Gastrocnemius medialis (tissue), 4 donors: ENCODE data around the gene RNGTT.

Source experiments
- CTCF ChIP-seq, 5 experiments: fragments of 450-650 bp in 3 of 5; fragments of 200-600 bp in 2 of 5; sonication (generic) in 2 of 5; IDR thresholded peaks in 4 of 5; conservative IDR thresholded peaks in 1 of 5; 1 replicate in 4 of 5; 2 replicates in 1 of 5; pipeline ENCODE4 v1.5.1; 2016 to 2019; ENCODE audit warnings: antibody characterized with exemption in 5 of 5, mild to moderate bottlenecking in 3 of 5, moderate library complexity in 3 of 5
- POLR2A ChIP-seq, 2 donors: fragments of 450-650 bp; IDR thresholded peaks; one replicate each; pipeline ENCODE4 v1.6.1; 2017; ENCODE audit warnings: antibody characterized with exemption in 2 of 2, mild to moderate bottlenecking in 2 of 2, moderate library complexity in 2 of 2

- TF ChIP-seq CTCF (IDR thresholded peaks at IDR 0.05 in 4 of 5, conservative IDR thresholded peaks at IDR 0.05 in 1 of 5) (no peak), POLR2A (IDR thresholded peaks at IDR 0.05) (no peak)
Observed at GRCh38 chr6:88992741-88993552, 29.5 kb upstream of the RNGTT start.
